NCI-H2081 (cell line): ENCODE data around the gene HDLBP.
A peak's percentile ranks its signal among the peaks of the same experiment; 100 is the strongest.
"Not testable (repeated sequence)": the region's sequence is repeated elsewhere in the genome, so short reads cannot be mapped to it uniquely, and the experiment has no call there.

Experiments used
- DNase-seq, 2 experiments: peaks; one replicate each; lab custom pipeline; 2025; lab: John Stamatoyannopoulos, UW

The HDLBP gene

GRCh38 chr2:241213567-241213966 is 101.9 kb downstream of the HDLBP start:
- no peak for DNase-seq

GRCh38 chr2:241213041-241213440 is 102.4 kb downstream of the HDLBP start:
- no peak for DNase-seq

GRCh38 chr2:241211276-241211675 is 104.2 kb downstream of the HDLBP start:
- DNase-seq = peak in 1 of 2 experiments; percentile 17

GRCh38 chr2:241209271-241209670 is 106.2 kb downstream of the HDLBP start:
- DNase-seq = no peak

- DNase-seq = no peak
These were observed 107.4 kb downstream of the HDLBP start for GRCh38 chr2:241208058-241208457.

GRCh38 chr2:241207641-241208040 is 107.8 kb downstream of the HDLBP start:
- DNase-seq = no peak

GRCh38 chr2:241207151-241207550 is 108.3 kb downstream of the HDLBP start:
- no peak for DNase-seq

- DNase-seq = no peak
These were observed 110.4 kb downstream of the HDLBP start for GRCh38 chr2:241205086-241205485.

- DNase-seq = no peak
These were observed 111.0 kb downstream of the HDLBP start for GRCh38 chr2:241204490-241204889.

GRCh38 chr2:241204010-241204384 is 111.5 kb downstream of the HDLBP start:
- DNase-seq = no peak

GRCh38 chr2:241203218-241204009 is 112.1 kb downstream of the HDLBP start:
- no peak for DNase-seq

GRCh38 chr2:241202681-241203080 is 112.8 kb downstream of the HDLBP start:
- no peak for DNase-seq

- DNase-seq = no peak
These were observed 113.2 kb downstream of the HDLBP start for GRCh38 chr2:241202268-241202585.

- DNase-seq = no peak
These were observed 113.8 kb downstream of the HDLBP start for GRCh38 chr2:241201445-241202267.

- DNase-seq = no peak
These were observed 114.6 kb downstream of the HDLBP start for GRCh38 chr2:241200822-241201395.

- no peak for DNase-seq
These were observed 115.3 kb downstream of the HDLBP start for GRCh38 chr2:241199897-241200821.

GRCh38 chr2:241199286-241199685 is 116.2 kb downstream of the HDLBP start:
- no peak for DNase-seq

- DNase-seq = no peak
These were observed 116.8 kb downstream of the HDLBP start for GRCh38 chr2:241198381-241199279.

GRCh38 chr2:241197947-241198346 is 117.5 kb downstream of the HDLBP start:
- no peak for DNase-seq

- DNase-seq = not testable (repeated sequence)
These were observed 118.2 kb downstream of the HDLBP start for GRCh38 chr2:241197246-241197645.
